Endothelial cell of umbilical vein (primary cell): Measurements from ENCODE around the gene NKD2. TPM values are rescaled to one million over a fixed set of nuclear protein-coding genes. Genes with fewer than 3 reads are reported as not detected.

Experiments used
- microRNA-seq: library from miRNA; unstranded; fragments of <30 nt; microRNA quantifications from one replicate; pipeline ENCODE4 v1.2.0, GENCODE V29; 2021; ENCODE audit warnings: borderline number of aligned reads, borderline replicate concordance
- polyA plus RNA-seq, 4 experiments: library from polyadenylated mRNA; depleted of rRNA in 3 of 4; stranded (reverse) in 3 of 4; unstranded in 1 of 4; fragments of >200 nt; gene quantifications; 2 replicates each; pipeline versions ENCODE4 v1.2.1 to v1.2.3, GENCODE V29; 2011 to 2012; ENCODE audit warnings: missing spikeins in 1 of 4
- small RNA-seq: library from RNA; depleted of rRNA; stranded (forward); fragments of <200 nt; gene quantifications from one replicate; pipeline ENCODE3, GENCODE V24; 2012; ENCODE audit warnings: low replicate concordance, low read depth; ENCODE audit not compliant: insufficient read depth, insufficient read length
- total RNA-seq: library from RNA; stranded (reverse); gene quantifications from 2 replicates; pipeline ENCODE4 v1.2.3, GENCODE V29; 2021

NKD2 gene
- total and polyA plus RNA-seq, 2 donors (not counting 3 experiments of a cell fraction or from before 2014, with no cell fraction given): 0.08 TPM; not detected in 1

Small RNA genes within 50 kb of the gene (microRNA-seq; reads per million reads assigned to microRNA genes)
- gene MIR4635: not detected

Small RNA genes within 50 kb of the gene (small RNA-seq; reads per million reads assigned to genes)
- gene MIR4635: not detected

Other genes starting within 250 kb of the NKD2 start
- not detected in 2 replicates for gene ZDHHC11B, start 224.1 kb upstream of the NKD2 start, total RNA-seq
- gene ZDHHC11B, start 224.1 kb upstream of the NKD2 start, polyA plus RNA-seq: not detected in 2 replicates
- gene ZDHHC11, start 157.8 kb upstream of the NKD2 start, total RNA-seq: 2.1 and 4.4 TPM in 2 replicates
- 0.35 and 1.3 TPM in 2 replicates for gene ZDHHC11, start 157.8 kb upstream of the NKD2 start, polyA plus RNA-seq
- gene BRD9, start 116.0 kb upstream of the NKD2 start, total RNA-seq: 58.5 and 67.6 TPM in 2 replicates
- gene BRD9, start 116.0 kb upstream of the NKD2 start, polyA plus RNA-seq: 14.7 and 17.6 TPM in 2 replicates
- gene TRIP13, start 115.9 kb upstream of the NKD2 start, total RNA-seq: 32.9 and 39.0 TPM in 2 replicates
- 14.9 and 17.4 TPM in 2 replicates for gene TRIP13, start 115.9 kb upstream of the NKD2 start, polyA plus RNA-seq
- 28.7 and 38.8 TPM in 2 replicates for gene SLC12A7, start 103.3 kb downstream of the NKD2 start, total RNA-seq
- 16.4 and 20.3 TPM in 2 replicates for gene SLC12A7, start 103.3 kb downstream of the NKD2 start, polyA plus RNA-seq
- not detected in 2 replicates for gene SLC6A19, start 192.8 kb downstream of the NKD2 start, total RNA-seq
- not detected in 2 replicates for gene SLC6A19, start 192.8 kb downstream of the NKD2 start, polyA plus RNA-seq
- gene SLC6A18, start 216.6 kb downstream of the NKD2 start, total RNA-seq: not detected in 2 replicates
- not detected in 2 replicates for gene SLC6A18, start 216.6 kb downstream of the NKD2 start, polyA plus RNA-seq